Large intestine (tissue), 3 donors: Measurements from ENCODE around the gene FTHL17. TPM values are rescaled to one million over a fixed set of nuclear protein-coding genes. Genes with fewer than 3 reads are reported as not detected.

ENCODE experiments used
- DNase-seq, 2 donors: peaks; one replicate each; pipeline versions ENCODE4 v3.0.0 to v3.0.0-alpha.2; 2013
- H3K27ac ChIP-seq: one replicate; pipeline ENCODE4 v1.5.1; 2013; ENCODE audit warnings: low read length
- H3K27me3 ChIP-seq: 2 replicates; pipeline ENCODE4 v1.6.1; 2013; ENCODE audit warnings: low read length; ENCODE audit not compliant: control insufficient read depth, insufficient read depth
- H3K36me3 ChIP-seq: 2 replicates; pipeline ENCODE4 v1.6.1; 2013; ENCODE audit warnings: low read length; ENCODE audit not compliant: control insufficient read depth, insufficient read depth
- H3K4me1 ChIP-seq: one replicate; pipeline ENCODE4 v1.6.1; 2013; ENCODE audit warnings: low read length; ENCODE audit not compliant: control insufficient read depth, insufficient read depth
- H3K4me3 ChIP-seq: one replicate; pipeline ENCODE4 v1.5.1; 2013; ENCODE audit warnings: low read length
- H3K9me3 ChIP-seq: one replicate; pipeline ENCODE4 v1.6.1; 2013; ENCODE audit warnings: mild to moderate bottlenecking, low read depth, low read length, moderate library complexity; ENCODE audit not compliant: control insufficient read depth
- WGBS: methylation state at CpG from one replicate; pipeline ENCODE4 v1.1.5; 2013; ENCODE audit warnings: low lambda C conversion rate; ENCODE audit not compliant: insufficient coverage; 5-methylcytosine and 5-hydroxymethylcytosine counted together
- polyA plus RNA-seq: library from polyadenylated mRNA; unstranded; fragments of 120-200 nt; gene quantifications from one replicate; pipeline ENCODE4 v1.2.1, GENCODE V29; 2013

Gene FTHL17
- polyA plus RNA-seq, 1 donor = not detected

DNA sequence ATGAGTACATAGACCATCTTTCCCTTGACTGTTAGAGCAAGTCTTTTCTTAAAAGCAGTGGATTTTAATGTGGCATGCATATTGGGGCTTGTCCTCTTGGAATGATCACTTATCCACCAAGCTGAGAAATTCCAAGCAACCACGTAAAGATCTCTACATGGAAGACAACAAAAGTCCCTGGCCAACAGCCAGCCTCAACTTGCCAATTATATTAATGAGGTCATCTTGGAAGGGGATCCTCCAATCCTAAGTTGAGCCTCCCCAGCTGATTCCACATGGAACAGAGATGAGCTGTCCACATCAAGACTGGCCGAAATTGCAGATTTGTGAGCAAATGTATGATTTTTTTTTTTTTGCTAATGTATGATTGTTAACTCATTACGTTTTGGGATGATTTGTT lies 20.6 kb upstream of the FTHL17 start:
- DNase-seq = peak in 1 of 2 donors; percentile 1
- H3K9me3 ChIP-seq = no peaks in the 10 kb centered on the region
- no peak overlapping the region for H3K27ac ChIP-seq
- no peaks in the 10 kb centered on the region for H3K36me3 ChIP-seq
- H3K4me1 ChIP-seq = no peaks in the 10 kb centered on the region
- H3K27me3 ChIP-seq = no peaks in the 10 kb centered on the region
- no CpG with 5 or more reads among the region's 3 CpGs for WGBS
- no peak overlapping the region for H3K4me3 ChIP-seq

- peaks cover 3% of the 10 kb centered on the region for H3K4me1 ChIP-seq
- no peaks in the 10 kb centered on the region for H3K36me3 ChIP-seq
- H3K4me3 ChIP-seq = no peak overlapping the region
- H3K27me3 ChIP-seq = no peaks in the 10 kb centered on the region
- no CpG with 5 or more reads among the region's 1 CpG for WGBS
- no peak overlapping the region for H3K27ac ChIP-seq
- DNase-seq = peak in 1 of 2 donors; percentile 2
- H3K9me3 ChIP-seq = no peaks in the 10 kb centered on the region
These were observed 20.0 kb upstream of the FTHL17 start for GRCh38 chrX:31091819-31092218.

DNA sequence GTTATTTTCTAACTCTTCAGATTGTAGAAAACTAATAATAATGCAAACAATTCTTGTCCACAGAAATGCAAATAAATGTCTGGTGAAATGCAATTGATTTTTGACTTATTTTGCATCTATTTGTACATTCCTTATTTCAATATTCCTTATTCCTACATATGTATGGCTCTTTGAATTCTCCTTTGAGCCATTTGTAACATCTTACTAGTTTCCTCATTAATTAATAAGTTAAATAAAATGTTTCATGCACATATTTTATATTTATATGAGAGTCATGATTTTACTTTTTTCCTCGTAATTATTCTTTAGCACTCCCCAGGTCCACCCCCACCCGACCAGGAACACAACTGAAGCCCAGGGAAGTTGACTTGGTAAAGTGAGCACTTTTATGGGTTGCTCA lies 2.7 kb upstream of the FTHL17 start:
- no peaks in the 10 kb centered on the region for H3K36me3 ChIP-seq
- H3K27me3 ChIP-seq = no peaks in the 10 kb centered on the region
- no peak overlapping the region for H3K27ac ChIP-seq
- no peaks in the 10 kb centered on the region for H3K4me1 ChIP-seq
- no peak for DNase-seq
- peaks cover 3% of the 10 kb centered on the region for H3K9me3 ChIP-seq
- no peak overlapping the region for H3K4me3 ChIP-seq
- WGBS = no CpG with 5 or more reads among the region's 2 CpGs

DNA sequence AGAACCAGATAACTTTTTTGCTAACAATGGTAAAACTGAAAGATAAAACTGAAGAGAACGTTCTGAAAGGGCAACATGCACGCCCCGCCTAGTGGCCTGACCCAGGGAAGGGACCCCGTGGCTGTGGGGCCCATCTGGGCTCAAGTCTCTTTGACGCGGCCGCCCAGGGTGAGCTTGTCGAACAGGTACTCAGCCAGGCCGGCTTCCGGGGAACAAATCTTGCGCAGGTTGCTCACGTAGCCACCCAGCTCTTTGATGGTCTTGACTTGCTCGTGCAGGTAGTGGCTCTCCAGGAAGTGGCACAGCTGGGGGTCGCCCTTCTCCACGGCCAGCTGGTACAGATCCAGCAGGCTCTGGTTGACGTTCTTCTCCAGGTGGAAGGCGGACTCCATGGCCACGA lies 579 bp downstream of the FTHL17 start:
- Histone ChIP-seq H3K27ac (no peak overlapping the region), H3K4me1 (no peaks in the 10 kb centered on the region), H3K9me3 (peaks cover 3% of the 10 kb centered on the region), H3K36me3 (no peaks in the 10 kb centered on the region), H3K4me3 (no peak overlapping the region), H3K27me3 (no peaks in the 10 kb centered on the region)
- no peak for DNase-seq
- WGBS = no CpG with 5 or more reads among the region's 18 CpGs

GRCh38 chrX:31070057-31070468 lies 1.8 kb downstream of the FTHL17 start:
- H3K27me3 ChIP-seq = no peaks in the 10 kb centered on the region
- no peak overlapping the region for H3K4me3 ChIP-seq
- H3K4me1 ChIP-seq = no peaks in the 10 kb centered on the region
- H3K27ac ChIP-seq = no peak overlapping the region
- DNase-seq = no peak
- peaks cover 3% of the 10 kb centered on the region for H3K9me3 ChIP-seq
- H3K36me3 ChIP-seq = no peaks in the 10 kb centered on the region

DNA sequence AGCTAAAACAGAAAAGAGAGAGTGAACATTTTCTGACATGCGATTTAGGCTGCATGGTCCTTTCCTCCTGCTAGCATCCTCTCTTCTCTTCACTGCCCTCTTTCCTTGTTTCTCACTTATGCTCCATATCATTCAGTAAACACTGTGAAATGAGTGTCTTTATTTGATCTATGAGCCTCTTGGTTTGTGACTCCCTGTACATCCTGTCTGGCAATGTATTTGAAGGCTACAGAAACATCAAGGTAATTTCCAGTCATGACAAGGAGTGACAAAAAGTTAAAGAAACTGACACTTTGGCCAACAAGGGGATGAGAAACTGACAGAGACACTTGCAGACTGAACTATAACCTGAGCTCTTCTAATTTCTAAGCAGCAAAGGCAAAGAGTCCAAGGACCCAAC lies 8.7 kb downstream of the FTHL17 start:
- Histone ChIP-seq H3K27ac (no peak overlapping the region), H3K4me1 (no peaks in the 10 kb centered on the region), H3K27me3 (no peaks in the 10 kb centered on the region), H3K36me3 (no peaks in the 10 kb centered on the region), H3K4me3 (no peak overlapping the region), H3K9me3 (no peaks in the 10 kb centered on the region)
- no CpG with 5 or more reads among the region's 1 CpG for WGBS
- no peak for DNase-seq

DNA sequence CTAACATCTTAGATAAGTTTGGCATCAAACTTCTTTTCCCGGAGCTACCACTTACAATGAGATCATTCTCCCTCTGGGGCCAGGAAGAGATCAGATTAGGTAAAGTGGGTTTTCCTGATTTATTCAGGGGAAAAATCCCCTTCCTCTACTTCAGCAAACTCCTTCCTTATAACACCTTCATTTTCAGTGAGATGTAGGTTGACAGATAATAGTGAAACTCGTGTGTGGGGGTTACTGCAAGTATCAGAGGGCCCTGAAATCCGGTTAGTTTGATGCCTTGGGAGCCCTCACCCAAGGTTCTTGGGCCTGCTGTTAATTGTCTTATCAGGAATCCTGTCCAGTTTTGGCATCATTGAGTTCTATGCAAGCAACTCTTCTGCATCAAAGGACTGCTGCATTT lies 10.8 kb downstream of the FTHL17 start:
- H3K27ac ChIP-seq = no peak overlapping the region
- no peaks in the 10 kb centered on the region for H3K27me3 ChIP-seq
- no peak for DNase-seq
- H3K4me1 ChIP-seq = no peaks in the 10 kb centered on the region
- H3K9me3 ChIP-seq = no peaks in the 10 kb centered on the region
- no peak overlapping the region for H3K4me3 ChIP-seq
- WGBS = no CpG with 5 or more reads among the region's 3 CpGs
- H3K36me3 ChIP-seq = no peaks in the 10 kb centered on the region

DNA sequence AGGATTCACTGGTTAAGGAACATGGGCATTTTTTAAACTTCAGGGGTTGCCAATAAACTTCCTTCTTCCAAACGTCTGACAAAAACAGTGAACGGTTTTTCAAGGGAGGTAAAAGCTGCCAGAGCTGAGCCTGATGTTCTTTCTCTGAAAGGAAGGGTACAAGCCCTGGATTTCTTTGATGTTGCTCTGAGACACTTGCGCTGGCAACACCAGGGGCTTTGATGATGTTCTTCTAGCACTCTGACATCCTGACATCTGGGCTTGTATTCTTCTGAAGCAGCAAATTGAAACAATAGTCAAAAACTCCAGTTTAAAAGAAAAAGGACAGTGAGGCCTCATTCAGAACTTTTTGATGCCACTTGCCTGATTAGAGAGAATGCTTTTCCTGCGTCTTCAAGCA lies 11.8 kb downstream of the FTHL17 start:
- no peaks in the 10 kb centered on the region for H3K27me3 ChIP-seq
- no peaks in the 10 kb centered on the region for H3K4me1 ChIP-seq
- WGBS = 100% methylated on average over 1 of the region's 4 CpGs
- no peaks in the 10 kb centered on the region for H3K9me3 ChIP-seq
- H3K27ac ChIP-seq = no peak overlapping the region
- no peaks in the 10 kb centered on the region for H3K36me3 ChIP-seq
- no peak for DNase-seq
- H3K4me3 ChIP-seq = no peak overlapping the region

DNA sequence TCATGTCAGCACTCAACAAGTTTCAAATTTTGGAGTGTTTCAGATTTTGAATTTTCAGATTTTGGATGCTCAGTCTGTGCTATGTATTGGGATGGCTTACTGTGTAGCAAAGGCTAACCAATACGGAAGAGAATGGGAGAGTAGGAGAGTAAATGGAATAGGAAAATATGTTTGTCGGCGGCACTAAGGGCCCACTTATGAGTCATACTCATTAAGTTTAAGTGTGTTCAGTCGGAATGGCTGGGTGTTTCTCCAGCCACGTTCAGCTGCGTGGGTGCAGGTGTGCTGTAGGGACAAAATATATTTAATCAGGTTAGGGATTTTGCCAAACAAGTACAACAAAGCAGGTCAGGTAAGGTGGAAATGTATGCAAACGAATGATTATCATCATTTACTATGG lies 13.6 kb downstream of the FTHL17 start:
- no peaks in the 10 kb centered on the region for H3K9me3 ChIP-seq
- H3K27ac ChIP-seq = no peak overlapping the region
- no CpG with 5 or more reads among the region's 7 CpGs for WGBS
- H3K4me1 ChIP-seq = no peaks in the 10 kb centered on the region
- no peaks in the 10 kb centered on the region for H3K27me3 ChIP-seq
- DNase-seq = no peak
- no peak overlapping the region for H3K4me3 ChIP-seq
- no peaks in the 10 kb centered on the region for H3K36me3 ChIP-seq

GRCh38 chrX:31057691-31058090 lies 14.2 kb downstream of the FTHL17 start:
- no peak overlapping the region for H3K27ac ChIP-seq

DNA sequence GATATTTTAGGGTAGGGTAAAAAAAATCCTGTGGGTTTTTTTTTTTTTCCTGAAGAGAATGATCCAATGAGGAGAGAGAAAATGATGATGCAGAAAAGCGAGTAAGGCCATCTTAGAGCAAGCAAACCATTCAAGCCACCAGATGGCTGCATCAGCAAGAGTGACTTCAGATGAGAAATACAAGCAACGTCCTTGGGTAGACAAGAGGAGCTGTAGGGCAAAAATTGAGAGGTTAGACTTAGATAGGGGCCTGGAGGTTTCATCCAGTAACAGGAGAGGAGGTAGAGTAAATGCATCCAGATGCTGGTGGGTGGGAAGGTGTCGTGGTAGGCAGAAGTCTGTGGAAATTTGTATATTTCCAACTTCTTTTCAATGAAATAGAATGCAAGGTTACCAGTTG lies 14.6 kb downstream of the FTHL17 start:
- H3K4me3 ChIP-seq = no peak overlapping the region
- no peaks in the 10 kb centered on the region for H3K9me3 ChIP-seq
- DNase-seq = no peak
- H3K36me3 ChIP-seq = no peaks in the 10 kb centered on the region
- H3K27me3 ChIP-seq = no peaks in the 10 kb centered on the region
- no peaks in the 10 kb centered on the region for H3K4me1 ChIP-seq
- no CpG with 5 or more reads among the region's 3 CpGs for WGBS
- H3K27ac ChIP-seq = no peak overlapping the region

More at GRCh38 chrX:31057691-31058090, 14.2 kb downstream of the FTHL17 start:
- no peaks in the 10 kb centered on the region for H3K4me1 ChIP-seq
- no peaks in the 10 kb centered on the region for H3K36me3 ChIP-seq
- no peak for DNase-seq
- H3K4me3 ChIP-seq = no peak overlapping the region
- no peaks in the 10 kb centered on the region for H3K9me3 ChIP-seq
- no CpG with 5 or more reads among the region's 4 CpGs for WGBS
- no peaks in the 10 kb centered on the region for H3K27me3 ChIP-seq
